Stimulated activated CD4-positive, alpha-beta T cell treated with anti-CD3 and anti-CD28 coated beads, Interleukin-4, amount 100 ng/mL, for 1 hour (primary cell): ENCODE measurements around the gene CRTC2.

Experiments used
- DNase-seq: peaks from one replicate; pipeline ENCODE4 v3.0.0-alpha.2; 2020

Gene CRTC2

GRCh38 chr1:153945131-153945794 lies 13.1 kb downstream of the CRTC2 start:
- peak; percentile 66 for DNase-seq

DNA sequence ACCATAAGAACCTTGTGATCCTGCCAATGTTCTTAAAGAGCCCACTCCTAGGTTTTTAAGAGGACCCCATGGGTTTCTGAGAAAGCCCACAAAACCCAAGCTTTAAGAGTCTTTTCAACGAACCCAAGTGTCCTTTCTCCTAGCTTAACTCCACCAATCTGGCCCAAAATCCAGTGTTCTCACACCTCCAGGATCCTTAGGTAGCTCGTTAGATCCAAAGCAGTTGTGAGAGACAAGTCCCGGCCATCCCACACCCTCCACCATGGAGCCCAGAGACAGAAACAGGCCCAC lies 13.6 kb downstream of the CRTC2 start:
- DNase-seq: no peak

DNA sequence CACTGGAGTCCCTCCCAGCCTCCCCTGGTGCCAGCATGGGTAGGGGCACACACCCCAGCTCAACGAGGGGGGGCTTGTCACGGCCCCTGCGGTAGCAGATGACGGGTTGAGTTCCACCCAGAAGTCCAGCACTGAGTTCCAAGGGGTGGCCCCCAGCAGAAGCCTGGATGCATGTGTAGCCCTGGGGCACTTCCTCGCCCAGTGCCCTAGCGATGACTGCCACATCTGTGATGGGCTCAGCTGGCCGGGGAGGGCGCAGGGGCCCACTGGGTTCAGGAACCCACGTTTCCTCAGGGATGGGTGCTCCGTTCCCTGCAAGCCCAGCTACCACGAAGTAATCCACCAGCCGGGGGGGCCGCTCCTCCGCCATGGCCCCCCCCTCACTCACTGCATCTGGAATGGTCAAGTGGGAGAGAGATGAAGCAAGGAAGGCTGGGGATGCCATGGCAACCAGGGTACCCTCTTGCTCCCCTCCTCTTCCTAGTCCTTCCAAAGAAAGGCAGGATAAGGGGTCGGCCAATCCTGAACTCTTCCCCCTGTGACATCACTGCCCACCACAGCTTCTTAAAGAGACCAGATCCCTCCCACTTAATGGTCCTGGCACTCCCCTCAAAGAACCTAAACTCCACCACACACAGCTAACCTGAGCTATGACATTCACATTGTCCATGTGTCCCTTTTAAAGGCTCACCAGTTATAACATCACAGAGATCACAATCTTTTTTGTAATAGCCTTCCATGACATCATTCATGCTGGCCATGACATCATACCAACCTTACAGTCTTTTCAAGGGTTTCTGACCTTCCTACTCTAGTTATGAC lies 14.2 kb downstream of the CRTC2 start:
- DNase-seq: no peak

GRCh38 chr1:153942766-153943549 lies 15.5 kb downstream of the CRTC2 start:
- DNase-seq: no peak

DNA sequence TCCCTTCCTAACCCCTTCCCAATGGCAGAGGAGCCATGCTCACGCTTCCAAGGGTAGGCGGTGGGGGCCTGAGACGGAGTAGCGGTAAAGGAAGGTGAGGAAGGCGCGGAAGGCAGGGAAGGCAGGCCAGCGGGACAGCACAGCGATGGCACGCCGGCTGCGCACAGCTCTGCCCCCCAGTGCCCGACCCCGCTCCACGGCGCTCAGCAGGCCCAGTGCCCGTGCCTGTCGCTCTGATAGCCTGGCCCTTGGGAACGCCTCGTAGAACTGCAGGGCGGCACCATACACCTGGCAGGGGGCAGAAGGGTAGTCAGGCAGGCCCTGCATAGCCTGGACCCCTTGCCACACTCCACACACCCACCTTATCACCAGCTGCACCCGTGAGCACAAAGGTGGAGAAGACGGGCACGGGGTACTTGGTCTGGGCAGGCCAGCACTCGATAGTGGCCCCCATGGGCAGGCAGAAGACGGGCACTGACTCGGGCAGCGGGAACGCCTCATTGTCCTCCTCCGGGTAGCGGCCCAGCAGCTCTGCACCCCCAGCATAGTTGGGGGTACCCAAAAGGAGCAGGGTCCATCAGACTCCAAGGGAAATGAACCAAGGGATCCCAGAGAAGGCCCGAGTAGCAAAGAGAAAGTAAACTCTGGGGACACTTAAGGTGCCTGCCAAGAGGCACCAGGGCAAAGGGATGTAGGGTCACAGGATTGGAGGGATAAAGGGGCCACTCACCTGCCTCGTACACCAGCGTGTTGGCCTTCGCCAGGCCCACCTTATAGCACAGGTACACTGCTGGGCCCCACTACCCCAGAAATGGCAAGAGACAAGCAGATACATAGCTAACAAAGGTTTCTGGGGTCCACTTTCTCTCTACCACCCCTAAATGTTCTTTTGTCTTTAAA lies 16.3 kb downstream of the CRTC2 start:
- no peak for DNase-seq

DNA sequence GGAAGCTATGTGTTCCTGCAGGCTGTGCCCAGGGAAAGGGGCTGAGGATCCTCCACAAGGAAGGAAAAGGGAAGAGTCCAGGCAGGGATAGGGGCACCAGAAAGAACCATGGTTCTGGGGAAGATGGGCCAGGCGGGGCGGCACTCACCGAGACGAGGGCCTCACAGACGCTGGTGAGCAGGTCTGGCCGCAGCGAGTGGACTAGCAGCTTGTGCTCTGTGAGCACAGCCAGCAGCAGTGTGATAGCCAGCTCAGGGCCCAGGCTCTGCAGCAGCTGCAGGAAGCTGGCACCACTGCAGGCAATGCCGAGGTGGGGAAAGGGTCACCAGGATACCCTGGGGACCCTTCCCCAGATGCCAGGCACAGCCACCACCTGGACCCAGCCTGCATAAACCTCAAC lies 17.7 kb downstream of the CRTC2 start:
- no peak for DNase-seq

DNA sequence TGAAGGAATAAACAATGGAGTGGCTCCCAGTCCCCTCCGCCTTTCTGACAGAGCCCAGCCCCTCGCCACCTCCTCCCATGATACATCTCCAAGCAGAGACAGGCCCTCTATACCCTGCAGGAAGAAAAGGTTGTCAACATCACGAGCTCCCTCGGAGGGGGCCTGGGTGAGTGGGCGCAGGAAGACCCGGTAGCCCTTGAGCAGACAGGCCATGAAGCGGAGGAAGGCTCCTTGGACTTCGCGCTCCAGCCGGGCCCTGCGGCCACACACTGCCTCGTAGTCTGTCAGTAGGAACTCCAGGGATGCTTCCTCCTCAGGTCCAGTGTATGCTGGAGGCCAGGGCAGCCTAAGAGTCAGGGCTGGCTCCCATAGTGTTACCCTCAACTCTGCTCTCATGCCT lies 18.9 kb downstream of the CRTC2 start:
- DNase-seq: no peak

DNA sequence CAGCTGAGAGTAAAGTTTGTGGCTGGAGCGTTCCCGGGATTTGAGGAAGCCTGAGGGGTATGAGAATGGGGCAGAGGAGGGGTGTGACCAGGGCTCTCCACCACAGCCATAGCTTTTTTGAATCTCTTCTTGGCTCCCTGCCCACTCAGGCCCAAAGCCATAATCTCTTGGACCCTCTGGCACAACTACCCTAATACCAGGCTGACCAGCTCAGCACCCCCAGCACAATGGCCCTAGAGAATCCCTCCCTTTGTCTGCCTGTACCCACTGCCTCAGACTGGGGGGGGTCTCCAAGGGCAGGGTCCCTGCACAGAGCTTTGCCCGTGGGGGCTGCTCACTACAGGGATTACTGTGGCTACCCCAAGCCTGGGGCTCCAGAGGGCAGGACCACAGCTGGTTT lies 19.4 kb downstream of the CRTC2 start:
- DNase-seq: no peak

DNA sequence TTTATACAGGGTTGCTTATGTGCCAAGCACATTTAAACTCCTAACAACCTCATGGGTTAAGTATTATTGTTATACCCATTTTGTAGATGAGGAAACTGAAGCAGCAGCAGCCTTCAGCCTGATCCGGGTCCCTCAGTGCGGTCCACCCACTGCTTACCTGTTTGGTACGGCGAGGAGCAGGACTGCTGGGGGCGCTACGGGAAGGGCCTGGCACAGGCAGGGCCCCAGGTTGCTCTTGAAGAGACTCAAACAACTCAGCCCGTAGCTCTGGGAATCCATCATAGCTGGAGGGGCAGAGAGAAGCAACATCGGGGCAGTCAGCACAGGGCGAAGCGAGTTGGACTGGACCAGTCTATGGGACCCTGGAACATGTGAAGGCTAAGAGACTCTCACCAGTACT lies 21.1 kb downstream of the CRTC2 start:
- no peak for DNase-seq

DNA sequence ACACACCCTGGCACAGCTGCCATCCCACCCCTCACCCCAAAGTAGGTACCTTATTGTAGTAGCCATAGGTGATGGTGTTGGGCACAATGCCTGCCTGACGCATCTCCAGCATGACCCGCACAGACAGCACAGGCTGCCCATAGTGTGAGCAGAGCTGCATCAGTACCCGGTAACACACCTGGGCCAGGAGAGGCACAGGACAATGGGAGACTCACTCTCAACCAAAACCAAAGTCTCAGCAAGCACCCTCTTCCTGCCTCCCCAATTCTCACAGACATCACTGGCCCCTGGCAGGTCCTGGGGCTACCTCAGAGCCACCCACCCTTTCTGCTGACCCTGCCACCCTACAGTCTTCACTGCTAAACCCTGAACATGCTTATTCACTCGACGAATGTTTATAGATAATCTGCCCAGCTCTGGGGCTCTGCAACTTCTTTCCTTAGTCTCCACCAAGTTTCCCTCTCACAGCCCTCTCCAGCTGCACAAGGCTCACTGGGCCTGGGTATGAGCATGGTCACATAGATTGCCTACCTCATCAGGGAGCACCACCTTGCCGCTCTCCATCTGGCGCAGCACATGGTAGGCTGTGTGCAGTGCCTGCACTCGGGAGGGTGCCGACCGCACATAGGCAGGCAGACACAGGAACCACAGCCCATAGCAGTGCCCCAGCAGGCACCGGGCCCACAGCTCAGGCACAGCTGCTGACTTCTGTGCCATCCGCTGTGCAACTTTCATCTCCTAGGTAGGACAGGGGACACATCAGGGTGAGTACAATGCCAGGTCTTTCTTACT lies 22.2 kb downstream of the CRTC2 start:
- DNase-seq: no peak

- no peak for DNase-seq
Observed at GRCh38 chr1:153934746-153935145, 23.7 kb downstream of the CRTC2 start.

DNA sequence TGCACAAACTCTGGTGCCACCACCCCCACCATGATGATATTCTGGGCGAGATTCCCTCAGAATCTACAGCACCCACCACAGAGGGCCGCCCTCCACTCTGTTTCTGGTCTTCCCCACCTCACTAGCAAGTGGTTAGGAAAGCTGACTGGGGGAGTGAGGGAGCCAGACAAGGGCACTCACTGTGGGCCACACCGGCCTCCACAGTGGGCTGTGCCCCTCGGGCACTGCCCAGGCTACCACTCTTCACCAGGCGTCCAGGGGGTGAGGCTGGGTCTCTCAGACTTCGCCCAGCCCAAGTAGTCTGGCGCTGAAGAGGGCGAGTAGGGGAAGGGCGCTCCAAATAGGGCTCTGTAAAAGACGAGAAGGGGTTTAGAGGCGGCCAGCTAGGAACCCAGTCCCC lies 24.5 kb downstream of the CRTC2 start:
- DNase-seq: no peak

- no peak for DNase-seq
Observed at GRCh38 chr1:153933430-153933829, 25.0 kb downstream of the CRTC2 start.

DNA sequence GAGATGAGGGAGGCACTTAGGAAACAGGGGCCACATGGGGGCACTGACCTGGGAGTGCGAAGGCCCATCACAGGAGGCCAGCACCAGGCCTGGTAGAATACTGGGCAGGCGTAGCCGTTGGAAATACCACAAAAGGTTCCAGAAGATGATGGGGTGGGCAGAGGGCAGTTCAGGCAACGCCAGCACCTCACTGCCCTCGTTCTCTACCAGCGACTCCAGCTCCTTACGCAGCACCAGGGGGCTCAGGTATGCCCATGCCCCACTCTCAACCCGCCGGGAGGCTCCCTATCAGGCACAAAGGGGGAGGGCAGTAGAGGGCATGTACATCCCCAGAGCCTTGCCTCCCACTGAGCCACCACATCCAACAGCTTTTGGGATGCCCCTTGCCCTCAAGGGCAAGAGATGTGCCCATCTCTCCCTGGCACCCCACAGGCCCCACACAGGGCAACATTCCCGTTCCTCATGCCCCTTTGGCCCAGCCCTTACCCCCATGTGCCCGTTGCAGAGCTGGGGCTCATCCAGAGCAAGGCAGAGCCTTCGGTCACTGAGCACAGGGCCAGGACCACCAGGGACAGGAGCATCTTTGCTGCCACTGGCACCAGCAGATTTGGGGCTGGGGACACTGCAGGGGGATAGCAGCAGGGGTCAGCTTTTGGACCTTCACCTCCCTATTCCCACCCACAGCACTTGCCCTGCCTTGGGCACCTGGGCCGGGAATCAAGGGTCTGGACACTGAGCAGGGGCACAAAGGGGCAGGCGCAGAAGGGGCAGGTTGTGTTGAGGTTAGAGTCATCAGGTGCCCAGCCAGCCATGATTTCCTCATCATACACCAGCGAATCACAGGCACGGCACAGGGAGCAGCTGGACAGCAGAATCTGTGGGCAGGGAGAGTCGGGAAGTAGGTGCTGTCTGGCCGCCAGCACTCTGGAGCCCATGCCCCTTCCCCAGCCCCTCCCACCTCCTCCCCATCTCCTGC lies 26.0 kb downstream of the CRTC2 start:
- DNase-seq: no peak

DNA sequence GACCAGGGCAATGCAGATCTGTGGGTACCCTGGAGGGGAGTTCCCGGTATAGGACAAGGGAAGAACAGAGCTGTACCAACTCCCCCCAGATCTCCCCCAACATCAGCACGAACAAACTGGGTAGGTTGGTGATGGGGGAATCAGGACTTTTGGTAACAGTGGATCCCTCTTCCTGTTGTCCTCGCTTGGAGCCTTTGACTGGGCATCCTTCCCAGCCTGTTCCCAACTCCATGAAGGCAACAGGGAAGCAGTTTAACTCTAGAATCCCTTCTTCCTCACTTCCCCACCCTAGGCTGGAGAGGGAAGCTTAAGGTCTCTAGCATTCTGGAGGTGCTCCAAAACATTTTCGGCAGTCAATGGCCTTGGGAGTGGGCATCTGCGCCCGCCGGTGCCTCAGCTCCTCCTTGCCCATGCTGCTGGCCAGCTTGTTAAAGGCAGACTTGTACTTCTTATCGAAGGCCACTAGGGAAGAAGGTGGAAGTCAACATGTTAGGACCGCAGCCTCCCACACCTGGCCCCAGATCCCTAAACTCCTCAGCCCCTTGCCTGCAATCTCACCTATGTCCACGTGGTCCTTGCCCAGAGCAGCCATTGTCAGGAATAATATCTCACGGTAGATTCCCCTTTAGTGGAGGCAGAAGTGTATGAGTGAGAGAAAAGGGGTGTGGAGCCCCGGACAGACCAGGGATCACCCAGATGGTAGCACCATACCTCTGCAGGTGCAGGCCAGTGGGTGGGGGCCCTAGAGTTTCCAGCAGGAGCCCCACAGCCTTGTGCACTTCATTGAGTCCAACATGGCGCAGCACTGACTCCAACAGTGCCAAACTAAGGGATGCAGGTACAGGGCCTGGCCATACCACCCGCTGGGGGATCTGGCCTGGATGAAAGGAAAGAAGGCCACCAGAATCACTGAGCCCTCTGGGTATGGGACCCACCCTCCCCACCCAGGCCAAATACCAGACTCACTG lies 28.1 kb downstream of the CRTC2 start:
- DNase-seq: no peak

DNA sequence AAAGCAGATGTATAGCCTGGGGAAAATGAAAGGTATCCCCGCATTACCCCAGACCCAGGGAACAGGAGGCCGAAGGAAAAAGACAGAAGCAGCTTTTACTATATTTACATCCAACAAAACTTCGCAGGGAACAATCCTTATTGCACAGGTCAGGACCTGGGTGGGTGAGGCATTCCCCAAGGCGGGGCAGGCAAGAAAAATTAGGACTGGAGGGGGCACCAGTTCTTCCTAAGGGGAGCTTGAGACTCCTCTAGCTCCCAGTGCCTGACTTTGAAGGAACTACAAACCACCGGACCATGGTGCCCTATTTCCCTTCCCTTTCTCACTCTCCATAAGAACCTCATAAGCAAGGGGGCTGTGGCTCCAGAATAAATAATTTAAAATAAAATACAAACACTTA lies 29.0 kb downstream of the CRTC2 start:
- no peak for DNase-seq

GRCh38 chr1:153928791-153929341 lies 29.5 kb downstream of the CRTC2 start:
- DNase-seq: no peak

DNA sequence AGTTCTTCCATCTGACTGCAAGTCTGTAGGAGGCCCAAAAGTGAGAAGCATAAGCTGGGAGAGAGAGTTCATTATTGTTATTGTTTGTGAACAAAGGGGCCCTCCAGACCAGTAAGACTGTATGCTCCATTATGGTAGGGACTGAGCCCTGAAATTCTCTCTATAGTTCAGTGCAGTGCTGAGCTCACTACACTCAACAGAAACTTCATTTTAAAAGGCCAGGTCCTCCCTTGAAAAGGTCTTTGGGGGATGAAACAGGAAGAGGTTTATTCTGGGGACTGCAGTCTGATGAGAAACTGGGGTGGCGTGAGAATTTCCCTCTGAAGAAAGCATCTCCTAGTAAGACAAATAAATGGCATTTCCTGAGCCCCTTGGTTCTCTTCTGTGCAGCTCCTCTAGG lies 30.2 kb downstream of the CRTC2 start:
- DNase-seq: no peak

DNA sequence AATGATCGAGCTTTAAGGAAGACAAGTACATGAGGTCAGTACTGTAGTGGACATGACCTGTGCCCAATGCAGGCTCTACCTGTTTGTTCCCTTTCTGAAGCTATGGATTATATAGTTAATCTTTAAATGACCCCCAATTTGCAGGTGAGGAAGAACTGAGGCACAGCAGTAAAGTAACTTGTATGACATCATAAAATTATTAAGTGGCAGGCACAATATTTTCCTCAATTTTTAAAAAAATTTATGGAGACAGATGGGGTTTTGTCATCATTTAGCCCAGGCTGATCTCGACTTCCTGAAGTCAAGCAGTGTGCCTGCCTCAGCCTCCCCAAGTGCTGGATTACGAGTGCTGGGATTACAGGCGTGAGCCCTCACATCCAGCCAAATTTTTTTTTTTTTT lies 32.0 kb downstream of the CRTC2 start:
- DNase-seq: no peak
